IMR-90 (cell line): ENCODE results near the gene PPDPF. TPM values are rescaled to one million over a fixed set of nuclear protein-coding genes. Genes with fewer than 3 reads are reported as not detected.

Experiments used
- ATAC-seq: fragments of 200-7000 bp; cut with Tn5 transposase; 2 replicates; pipeline ENCODE4 v1.9.1; 2020; ENCODE audit warnings: low read depth, mild to moderate bottlenecking, moderate library complexity
- BruUV-seq: library from RNA; stranded (reverse); fragments of 400-500 nt; replicated peaks from 2 replicates; lab custom pipeline; 2021; lab: Mats Ljungman, UMichigan
- CTCF ChIA-PET: fragments of 300-600 bp; formaldehyde crosslinking; extraction: SDS; loops from one replicate; lab custom pipeline; 2021; ENCODE audit warnings: antibody characterized with exemption; lab: Yijun Ruan, JAX
- POLR2A ChIA-PET: fragments of 300-600 bp; sonication (Branson Sonifier 250); formaldehyde crosslinking; loops from one replicate; lab custom pipeline; 2022; ENCODE audit warnings: antibody characterized with exemption; ENCODE audit not compliant: unreplicated experiment; lab: Charles Lee
- DNase-seq: peaks from one replicate; pipeline ENCODE4 v3.0.0; 2013
- H2AFZ ChIP-seq: replicated peaks from 2 replicates; pipeline ENCODE3; 2013; ENCODE audit warnings: low read length, mild to moderate bottlenecking; ENCODE audit not compliant: poor library complexity
- H2AK5ac ChIP-seq: 2 replicates; pipeline ENCODE4 v1.6.1; 2013; ENCODE audit warnings: low read depth, low read length, inconsistent platforms
- H2AK9ac ChIP-seq: replicated peaks from 2 replicates; pipeline ENCODE3; 2013; ENCODE audit warnings: mild to moderate bottlenecking, low read depth, low read length, moderate library complexity; ENCODE audit not compliant: poor library complexity
- H2BK120ac ChIP-seq: 2 replicates; pipeline ENCODE4 v1.6.1; 2013; ENCODE audit warnings: low read depth, low read length, inconsistent platforms
- H2BK15ac ChIP-seq: 3 replicates; pipeline ENCODE4 v1.6.1; 2013; ENCODE audit warnings: low read depth, low read length, inconsistent platforms
- H2BK20ac ChIP-seq: 2 replicates; pipeline ENCODE4 v1.6.1; 2013; ENCODE audit warnings: low read depth, mild to moderate bottlenecking, inconsistent platforms, low read length, moderate library complexity
- H2BK5ac ChIP-seq: 2 replicates; pipeline ENCODE4 v1.6.1; 2013; ENCODE audit warnings: mild to moderate bottlenecking, low read depth, low read length, inconsistent platforms; ENCODE audit not compliant: poor library complexity, severe bottlenecking
- H3K14ac ChIP-seq: replicated peaks from 2 replicates; pipeline ENCODE4 v1.6.1; 2013; ENCODE audit warnings: low read depth, low read length, inconsistent platforms
- H3K18ac ChIP-seq: 2 replicates; pipeline ENCODE4 v1.6.1; 2013; ENCODE audit warnings: low read depth, low read length, control low read depth
- H3K23ac ChIP-seq: 2 replicates; pipeline ENCODE4 v1.6.1; 2013; ENCODE audit warnings: low read depth, low read length, inconsistent platforms
- H3K27ac ChIP-seq: 2 replicates; pipeline ENCODE4 v1.5.1; 2013; ENCODE audit warnings: mild to moderate bottlenecking, control low read depth, low read length; ENCODE audit not compliant: insufficient read depth
- H3K27me3 ChIP-seq: 2 replicates; pipeline ENCODE4 v1.6.1; 2013; ENCODE audit warnings: low read length; ENCODE audit not compliant: control insufficient read depth, insufficient read depth
- H3K36me3 ChIP-seq: 2 replicates; pipeline ENCODE4 v1.6.1; 2013; ENCODE audit warnings: low read length, mixed read lengths; ENCODE audit not compliant: control insufficient read depth, insufficient read depth
- H3K4ac ChIP-seq: 2 replicates; pipeline ENCODE4 v1.6.1; 2013; ENCODE audit warnings: low read depth, low read length, inconsistent platforms
- H3K4me1 ChIP-seq: 2 replicates; pipeline ENCODE4 v1.6.1; 2013; ENCODE audit warnings: low read length, mixed read lengths; ENCODE audit not compliant: control insufficient read depth, insufficient read depth
- H3K4me2 ChIP-seq: 2 replicates; pipeline ENCODE4 v1.6.1; 2013; ENCODE audit warnings: low read depth, mild to moderate bottlenecking, control low read depth, low read length, moderate library complexity
- H3K4me3 ChIP-seq: 2 replicates; pipeline ENCODE4 v1.5.1; 2013; ENCODE audit warnings: low read depth, mild to moderate bottlenecking, control low read depth, low read length, moderate library complexity; ENCODE audit not compliant: insufficient read depth
- H3K56ac ChIP-seq: 2 replicates; pipeline ENCODE4 v1.6.1; 2013; ENCODE audit warnings: low read length, inconsistent platforms; ENCODE audit not compliant: insufficient read depth; ENCODE audit errors: extremely low read depth
- H3K79me1 ChIP-seq, 2 experiments: 2 replicates each; pipeline ENCODE4 v1.6.1; 2013; ENCODE audit warnings: low read length in 2 of 2, inconsistent platforms in 1 of 2, low read depth in 1 of 2
- H3K9ac ChIP-seq: 2 replicates; pipeline ENCODE4 v1.6.1; 2013; ENCODE audit warnings: low read depth, low read length, control low read depth
- H3K9me1 ChIP-seq: 2 replicates; pipeline ENCODE4 v1.6.1; 2013; ENCODE audit warnings: low read length, inconsistent platforms; ENCODE audit not compliant: insufficient read depth
- H3K9me3 ChIP-seq: 2 replicates; pipeline ENCODE4 v1.6.1; 2013; ENCODE audit warnings: low read length; ENCODE audit not compliant: control insufficient read depth, insufficient read depth
- H4K20me1 ChIP-seq: 2 replicates; pipeline ENCODE4 v1.6.1; 2013; ENCODE audit warnings: low read length, inconsistent platforms; ENCODE audit not compliant: insufficient read depth
- H4K5ac ChIP-seq: 2 replicates; pipeline ENCODE4 v1.6.1; 2013; ENCODE audit warnings: mild to moderate bottlenecking, low read depth, low read length, control low read depth
- H4K8ac ChIP-seq, 2 experiments: 2 replicates each; pipeline ENCODE4 v1.6.1; 2013; ENCODE audit warnings: low read depth in 2 of 2, low read length in 2 of 2, control low read depth in 1 of 2, inconsistent platforms in 1 of 2
- H4K91ac ChIP-seq: 2 replicates; pipeline ENCODE4 v1.6.1; 2013; ENCODE audit warnings: low read depth, low read length, inconsistent platforms; ENCODE audit not compliant: insufficient read depth
- BHLHE40 ChIP-seq: fragments of 150-350 bp; IDR thresholded peaks from 2 replicates; pipeline ENCODE4 v1.6.1; 2016; ENCODE audit warnings: mild to moderate bottlenecking, low read depth, low read length
- CEBPB ChIP-seq: IDR thresholded peaks from 2 replicates; pipeline ENCODE4 v1.6.1; 2012; ENCODE audit warnings: low read depth, low read length, improper control_type of control experiment
- CHD1 ChIP-seq: IDR thresholded peaks from 2 replicates; pipeline ENCODE4 v1.6.1; 2012; ENCODE audit warnings: low read depth, low read length, improper control_type of control experiment
- ELK1 ChIP-seq: fragments of 150-350 bp; IDR thresholded peaks from 2 replicates; pipeline ENCODE4 v1.6.1; 2016; ENCODE audit warnings: low read depth, mild to moderate bottlenecking, low read length, moderate library complexity, borderline replicate concordance
- FOS ChIP-seq: fragments of 150-350 bp; IDR thresholded peaks from 2 replicates; pipeline ENCODE4 v1.6.1; 2016; ENCODE audit warnings: low read depth, low read length
- MAZ ChIP-seq: IDR thresholded peaks from 2 replicates; pipeline ENCODE4 v1.6.1; 2012; ENCODE audit warnings: low read depth, mild to moderate bottlenecking, low read length, improper control_type of control experiment, moderate library complexity, borderline replicate concordance
- MXI1 ChIP-seq: IDR thresholded peaks from 2 replicates; pipeline ENCODE4 v1.6.1; 2012; ENCODE audit warnings: low read depth, mild to moderate bottlenecking, low read length, moderate library complexity, borderline replicate concordance
- NFE2L2 ChIP-seq: fragments of 150-350 bp; IDR thresholded peaks from 2 replicates; pipeline ENCODE4 v1.6.1; 2016; ENCODE audit warnings: low read depth, mild to moderate bottlenecking, low read length
- POLR2A ChIP-seq: IDR thresholded peaks from 2 replicates; pipeline ENCODE4 v1.6.1; 2012; ENCODE audit warnings: mild to moderate bottlenecking, low read depth, low read length
- RAD21 ChIP-seq: IDR thresholded peaks from 2 replicates; pipeline ENCODE4 v1.6.1; 2012; ENCODE audit warnings: low read length, improper control_type of control experiment
- RCOR1 ChIP-seq: IDR thresholded peaks from 2 replicates; pipeline ENCODE4 v1.6.1; 2012; ENCODE audit warnings: mild to moderate bottlenecking, low read length, improper control_type of control experiment; ENCODE audit not compliant: insufficient replicate concordance
- RFX5 ChIP-seq: IDR thresholded peaks from 2 replicates; pipeline ENCODE4 v1.8.0; 2012; ENCODE audit warnings: low read depth, mild to moderate bottlenecking, low read length, moderate library complexity
- SMC3 ChIP-seq: fragments of 150-350 bp; IDR thresholded peaks from 2 replicates; pipeline ENCODE4 v1.6.1; 2016; ENCODE audit warnings: low read depth, mild to moderate bottlenecking, antibody characterized with exemption, low read length, moderate library complexity
- USF2 ChIP-seq: fragments of 150-350 bp; IDR thresholded peaks from 2 replicates; pipeline ENCODE4 v1.6.1; 2017; ENCODE audit warnings: mild to moderate bottlenecking, antibody characterized with exemption, low read length, low read depth
- WGBS, 2 experiments: methylation state at CpG; one replicate each; pipeline versions ENCODE4 v1.1.5 to v1.1.7; 2013; ENCODE audit warnings: missing lambda C conversion rate in 2 of 2; ENCODE audit not compliant: insufficient read length in 1 of 2; ENCODE audit errors: extremely low coverage in 2 of 2; 5-methylcytosine and 5-hydroxymethylcytosine counted together
- dilution Hi-C: fragments of 300-500 bp; cut with HindIII; formaldehyde crosslinking; loops from one replicate; pipeline ENCODE4 v1.14.3; 2018; ENCODE audit warnings: low sequenced_read_pairs; ENCODE audit not compliant: unreplicated experiment
- in situ Hi-C: fragments of 300-500 bp; cut with MboI; formaldehyde crosslinking; loops from 3 replicates; pipeline ENCODE4 v1.14.3; 2019; ENCODE audit warnings: low sequenced_read_pairs, inconsistent platforms, mixed read lengths
- intact Hi-C: fragments of 100-400 bp; cut with micrococcal nuclease; formaldehyde crosslinking; loops from 2 replicates; pipeline ENCODE4 v1.10.0; 2022
- polyA plus RNA-seq, 3 experiments: library from polyadenylated mRNA; depleted of rRNA; stranded (reverse); fragments of >200 nt; gene quantifications; 2 replicates each; pipeline ENCODE4 v1.2.3, GENCODE V29; 2012; ENCODE audit warnings: low replicate concordance in 1 of 3
- total RNA-seq: library from RNA; depleted of rRNA; stranded (reverse); fragments of >200 nt; gene quantifications from 2 replicates; pipeline ENCODE4 v1.2.3, GENCODE V29; 2012

PPDPF gene
- total and polyA plus RNA-seq, 2 of the 4 experiments (the other 2 are of a cell fraction) = 12.9 to 171 TPM

DNA sequence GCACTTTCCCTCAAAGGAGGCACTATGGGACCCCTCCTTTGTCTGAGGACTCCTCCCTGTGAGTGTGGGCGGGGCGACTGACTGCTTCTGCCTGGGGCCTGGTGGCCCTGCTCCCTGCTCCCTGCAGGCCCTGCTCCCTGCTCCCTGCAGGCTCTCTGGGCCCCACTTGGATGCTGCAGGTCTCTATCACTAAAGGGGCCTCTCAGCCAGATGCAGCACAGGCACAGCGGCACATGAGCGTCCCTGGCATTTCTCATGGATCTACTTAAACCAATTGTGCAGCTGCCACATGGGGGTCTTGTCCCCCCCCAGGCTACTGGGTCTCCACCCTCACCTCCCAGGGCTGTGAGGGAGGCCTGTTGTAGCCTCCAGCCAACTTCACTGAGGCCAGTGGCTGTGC is 29.5 kb upstream of the PPDPF start (continued):
- TF ChIP-seq BHLHE40 (no peak), CEBPB (no peak)

DNA sequence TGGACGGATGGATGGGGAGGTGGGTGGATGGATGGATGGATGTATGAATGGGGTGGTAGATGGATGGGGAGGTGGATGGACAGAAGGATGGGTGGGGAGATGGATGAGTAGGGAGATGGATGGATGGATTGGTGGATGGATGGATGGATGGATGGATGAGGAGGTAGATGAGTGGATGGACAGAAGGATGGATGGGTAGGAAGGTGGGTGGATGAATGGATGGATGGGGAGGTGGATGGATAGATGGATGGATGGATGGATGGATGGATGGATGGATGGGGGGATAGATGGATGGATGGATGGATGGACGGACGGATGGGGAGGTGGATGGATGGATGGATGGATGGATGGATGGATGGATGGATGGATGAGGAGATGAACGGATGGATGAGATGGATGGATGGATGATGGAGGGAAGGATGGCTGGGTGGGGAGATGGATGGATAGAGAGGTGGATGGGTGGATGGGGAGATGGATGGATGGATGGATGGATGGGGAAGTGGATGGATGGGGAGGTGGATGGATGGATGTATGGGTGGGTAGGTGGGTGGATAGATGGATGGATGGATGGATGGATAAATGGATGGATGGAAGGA is 28.8 kb upstream of the PPDPF start:
- Histone ChIP-seq H2AK9ac (no peak overlapping the region), H3K9me1 (no peaks in the 10 kb centered on the region), H2AFZ (no peak overlapping the region), H2AK5ac (no peak overlapping the region), H3K9ac (no peak overlapping the region), H3K56ac (no peak overlapping the region), H3K36me3 (no peaks in the 10 kb centered on the region), H3K9me3 (no peaks in the 10 kb centered on the region), H4K8ac (no peak overlapping the region), H3K4me3 (no peak overlapping the region), H3K14ac (no peak overlapping the region), H2BK15ac (no peak overlapping the region), H3K27me3 (peaks cover 18% of the 10 kb centered on the region), H4K91ac (no peak overlapping the region), H3K4me2 (no peak overlapping the region), H3K23ac (no peak overlapping the region), H2BK20ac (no peak overlapping the region), H3K4ac (no peak overlapping the region), H3K79me1 (no peaks in the 10 kb centered on the region), H3K27ac (no peak overlapping the region), H3K4me1 (no peaks in the 10 kb centered on the region), H2BK120ac (no peak overlapping the region), H4K20me1 (peaks cover 4% of the 10 kb centered on the region; the same call in 1 of the 2 replicates), H4K5ac (no peak overlapping the region), H2BK5ac (no peak overlapping the region), H3K18ac (no peak overlapping the region)
- ATAC-seq (no peak), DNase-seq (no peak)
- in situ Hi-C loops (no loop called here), dilution Hi-C loops (no loop called here), intact Hi-C loops (no loop called here)
- POLR2A ChIA-PET = no interaction called here
- BruUV-seq = no TSS peak
- CTCF ChIA-PET = no interaction called here
- WGBS, 2 experiments = 50 to 100% methylated on average over 1 to 4 of the region's 4 CpGs
- TF ChIP-seq CEBPB (no peak), MAZ (no peak), CHD1 (no peak), RFX5 (no peak), RAD21 (no peak), USF2 (no peak), SMC3 (no peak), POLR2A (no peak), RCOR1 (no peak), NFE2L2 (no peak), MXI1 (no peak), FOS (no peak), ELK1 (no peak)
